ENCODE data around the gene GALNT6.

GRCh38 chr12:51403159-51403558 is 12.0 kb upstream of the GALNT6 start:
- no peak for TF ChIP-seq CTCF (IDR thresholded peaks at IDR 0.05; ENCODE audit: low read depth, low read length, poor library complexity, severe bottlenecking)
- TF ChIP-seq EZH2phosphoT487 (IDR thresholded peaks at IDR 0.05; ENCODE audit: borderline replicate concordance, low read length) = no peak

All from DOHH2 (cell line).